ENCODE results near the gene CACNA1C. TPM values are rescaled to one million over a fixed set of nuclear protein-coding genes. Genes with fewer than 3 reads are reported as not detected.

Gene CACNA1C
- total and polyA plus RNA-seq, 2 of the 4 experiments (the other 2 are of a cell fraction) = 1.6 to 2.6 TPM

GRCh38 chr12:2017546-2018337, 35.0 kb upstream of the CACNA1C start:
- BruUV-seq (replicated peaks) = no TSS peak
- no peaks in the 10 kb centered on the region for H3K79me1 ChIP-seq (ENCODE audit: low read depth in 1 of 2, low read length in 2 of 2)
- 30% methylated on average over 2 of the region's 12 CpGs; no CpG with 5 or more reads in 1 of the 2 experiments for WGBS, 2 experiments (ENCODE audit: extremely low coverage in 2 of 2, insufficient read length in 1 of 2)
- ATAC-seq (ENCODE audit: low read depth) = no peak
- H3K4me3 ChIP-seq (ENCODE audit: insufficient read depth, low read depth, low read length) = no peak overlapping the region
- no peak overlapping the region for H3K14ac ChIP-seq (replicated peaks; ENCODE audit: low read depth, low read length)
- no peaks in the 10 kb centered on the region for H4K20me1 ChIP-seq (ENCODE audit: insufficient read depth, low read length)
- no peak overlapping the region for H4K91ac ChIP-seq (ENCODE audit: insufficient read depth, low read depth, low read length)
- no peak overlapping the region for H2BK5ac ChIP-seq (ENCODE audit: low read depth, low read length, poor library complexity, severe bottlenecking)
- H3K4me2 ChIP-seq (ENCODE audit: low read depth, low read length) = no peak overlapping the region
- no peak overlapping the region for H3K27ac ChIP-seq (ENCODE audit: insufficient read depth, low read length)
- no peak overlapping the region for H2BK120ac ChIP-seq (ENCODE audit: low read depth, low read length)
- peak; percentile 13 for DNase-seq
- H2AK5ac ChIP-seq (ENCODE audit: low read depth, low read length) = no peak overlapping the region
- H3K18ac ChIP-seq (ENCODE audit: low read depth, low read length) = no peak overlapping the region
- no peak overlapping the region for H3K23ac ChIP-seq (ENCODE audit: low read depth, low read length)
- no peaks in the 10 kb centered on the region for H3K36me3 ChIP-seq (ENCODE audit: control insufficient read depth, insufficient read depth, low read length)
- H4K5ac ChIP-seq (ENCODE audit: low read depth, low read length) = no peak overlapping the region
- H4K8ac ChIP-seq (ENCODE audit: low read depth in 2 of 2, low read length in 2 of 2) = no peak overlapping the region; a peak in 1 of 4 replicates
- H2AFZ ChIP-seq (replicated peaks; ENCODE audit: low read length, poor library complexity) = no peak overlapping the region
- dilution Hi-C loops (cut with HindIII; ENCODE audit: low sequenced_read_pairs, unreplicated experiment) (no loop called here), in situ Hi-C loops (cut with MboI; ENCODE audit: low sequenced_read_pairs) (no loop called here), intact Hi-C loops (cut with micrococcal nuclease) (no loop called here)
- no peak overlapping the region for H3K4ac ChIP-seq (ENCODE audit: low read depth, low read length)
- H2AK9ac ChIP-seq (replicated peaks; ENCODE audit: low read depth, low read length, poor library complexity) = no peak overlapping the region
- POLR2A ChIA-PET (ENCODE audit: unreplicated experiment) = no interaction called here
- no peak overlapping the region for H2BK15ac ChIP-seq (ENCODE audit: low read depth, low read length)
- no peaks in the 10 kb centered on the region for H3K9me3 ChIP-seq (ENCODE audit: control insufficient read depth, insufficient read depth, low read length)
- H3K27me3 ChIP-seq (ENCODE audit: control insufficient read depth, insufficient read depth, low read length) = peaks cover 11% of the 10 kb centered on the region
- H3K9me1 ChIP-seq (ENCODE audit: insufficient read depth, low read length) = peaks cover 7% of the 10 kb centered on the region
- H3K9ac ChIP-seq (ENCODE audit: low read depth, low read length) = no peak overlapping the region
- no peak for TF ChIP-seq FOS (IDR thresholded peaks at IDR 0.05; ENCODE audit: low read depth, low read length)
- no peak for TF ChIP-seq POLR2A (IDR thresholded peaks at IDR 0.05; ENCODE audit: low read depth, low read length)
- no peak overlapping the region for H2BK20ac ChIP-seq (ENCODE audit: low read depth, low read length)
- CTCF ChIA-PET = interaction anchor here (1.4 kb wide), 1 partner anchor 565 kb away, joined by 5 read pairs; no protein-coding TSS in a partner anchor
- peaks cover 8% of the 10 kb centered on the region for H3K4me1 ChIP-seq (ENCODE audit: control insufficient read depth, insufficient read depth, low read length)
- H3K56ac ChIP-seq (ENCODE audit: extremely low read depth, insufficient read depth, low read length) = no peak overlapping the region

Data from IMR-90 (cell line).